HL-60 (cell line): ENCODE results near the gene TULP1.
A peak's percentile ranks its signal among the peaks of the same experiment; 100 is the strongest.

Experiments used
- DNase-seq, 2 experiments: peaks; one replicate each; pipeline ENCODE4 v3.0.0-alpha.2; 2010 to 2020; ENCODE audit warnings: low read depth in 1 of 2, low spot score in 1 of 2
- H3K27ac ChIP-seq: fragments of 250-450 bp; sonication (Bioruptor Pico); replicated peaks from 2 replicates; pipeline ENCODE4 v1.5.1; 2020; ENCODE audit warnings: mild to moderate bottlenecking, moderate library complexity
- H3K27me3 ChIP-seq: fragments of 250-450 bp; sonication (Bioruptor Pico); 2 replicates; pipeline ENCODE4 v1.5.1; 2021; ENCODE audit warnings: mild to moderate bottlenecking, moderate library complexity; ENCODE audit not compliant: insufficient read depth, poor library complexity, severe bottlenecking
- H3K4me3 ChIP-seq: replicated peaks from 2 replicates; pipeline ENCODE4 v1.5.1; 2011; ENCODE audit warnings: mild to moderate bottlenecking, control low read depth, low read length; ENCODE audit not compliant: insufficient read depth
- CTCF ChIP-seq: IDR thresholded peaks from one replicate; pipeline ENCODE4 v1.5.1; 2011; ENCODE audit warnings: low read length, control low read depth, inconsistent platforms; ENCODE audit not compliant: insufficient read depth
- GABPA ChIP-seq: IDR thresholded peaks from 2 replicates; pipeline ENCODE4 v1.6.1; 2012; ENCODE audit warnings: low read depth
- POLR2AphosphoS5 ChIP-seq: IDR thresholded peaks from 2 replicates; pipeline ENCODE4 v1.6.1; 2012; ENCODE audit warnings: low read depth
- REST ChIP-seq: IDR thresholded peaks from 2 replicates; pipeline ENCODE4 v1.6.1; 2012; ENCODE audit warnings: low read depth; ENCODE audit not compliant: insufficient replicate concordance
- SPI1 ChIP-seq: IDR thresholded peaks from 2 replicates; pipeline ENCODE4 v1.6.1; 2012; ENCODE audit warnings: low read depth, mild to moderate bottlenecking, borderline replicate concordance

Gene TULP1

GRCh38 chr6:35461270-35461669, 51.4 kb downstream of the TULP1 start:
- Histone ChIP-seq H3K4me3 (no peak overlapping the region), H3K27me3 (no peaks in the 10 kb centered on the region), H3K27ac (no peak overlapping the region)
- DNase-seq = no peak
- TF ChIP-seq REST = no peak
- TF ChIP-seq SPI1 = no peak
- TF ChIP-seq GABPA = no peak
- no peak for TF ChIP-seq POLR2AphosphoS5
- TF ChIP-seq CTCF = no peak

GRCh38 chr6:35457907-35458306, 54.8 kb downstream of the TULP1 start:
- TF ChIP-seq POLR2AphosphoS5 = no peak
- no peak for TF ChIP-seq SPI1
- no peak for TF ChIP-seq CTCF
- TF ChIP-seq GABPA = no peak
- no peak for TF ChIP-seq REST
- Histone ChIP-seq H3K4me3 (no peak overlapping the region), H3K27ac (no peak overlapping the region), H3K27me3 (no peaks in the 10 kb centered on the region)
- DNase-seq = no peak

GRCh38 chr6:35454391-35455110, 58.1 kb downstream of the TULP1 start:
- Histone ChIP-seq H3K4me3 (peak overlapping the region; percentile 13), H3K27me3 (no peaks in the 10 kb centered on the region), H3K27ac (0 out of 2 replicates have a peak overlapping the region, but pooled peaks have one; percentile 11)
- DNase-seq = peak in 1 of 2 experiments; percentile 48
- TF ChIP-seq POLR2AphosphoS5 (no peak), CTCF (no peak), GABPA (no peak), SPI1 (no peak), REST (no peak)
